ENCODE results near the gene WDFY4.

DNA sequence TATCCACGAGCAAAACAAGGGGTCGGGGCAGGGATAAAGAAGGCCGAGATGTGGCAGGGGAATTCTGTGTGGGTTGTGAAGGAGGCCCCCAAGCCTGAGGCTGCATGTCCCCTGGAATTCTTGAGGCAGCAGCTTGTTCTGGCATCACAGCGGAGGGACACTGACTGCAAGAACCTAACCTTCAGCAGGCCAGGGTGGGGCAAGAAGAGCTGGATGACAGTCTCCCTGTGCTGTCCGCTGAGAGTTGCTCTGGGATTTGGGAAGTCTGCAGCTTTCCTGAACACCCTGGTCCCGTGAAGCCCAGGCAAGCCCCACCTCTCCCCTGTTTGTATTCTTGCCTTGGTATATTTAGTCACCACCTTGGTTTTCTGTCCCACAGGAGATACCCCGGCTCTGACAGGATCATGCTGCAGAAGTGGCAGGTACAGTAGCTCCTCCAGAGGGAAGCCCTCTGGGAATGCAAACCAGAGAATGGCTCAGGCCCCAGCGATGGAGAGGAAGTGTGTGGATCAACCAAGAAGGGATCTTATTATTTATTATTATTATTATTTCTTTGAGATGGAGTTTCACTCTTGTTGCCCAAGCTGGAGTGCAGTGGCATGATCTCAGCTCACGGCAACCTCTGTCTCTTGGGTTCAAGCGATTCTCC lies 256.9 kb downstream of the WDFY4 start:
- TF ChIP-seq CTCF (IDR thresholded peaks at IDR 0.05), result no peak
- TF ChIP-seq POLR2A (IDR thresholded peaks at IDR 0.05), result no peak
